Measurements from ENCODE around the gene ZNF277. TPM values are rescaled to one million over a fixed set of nuclear protein-coding genes. Genes with fewer than 3 reads are reported as not detected.

ZNF277 gene
- polyA plus RNA-seq, 1 donor = 27.4 TPM

GRCh38 chr7:112206991-112207592 is 597 bp downstream of the ZNF277 start:
- no peaks in the 10 kb centered on the region for H3K4me1 ChIP-seq (ENCODE audit: control insufficient read depth, insufficient read depth, low read length)
- DNase-seq = peak; percentile 3 to 49

GRCh38 chr7:112207765-112208164 is 1.3 kb downstream of the ZNF277 start:
- Histone ChIP-seq H3K9me3 (ENCODE audit: control insufficient read depth, low read depth, low read length) (peaks cover 2% of the 10 kb centered on the region), H3K27ac (ENCODE audit: low read length) (no peak overlapping the region), H3K4me3 (ENCODE audit: low read length) (no peak overlapping the region), H3K4me1 (ENCODE audit: control insufficient read depth, insufficient read depth, low read length) (no peaks in the 10 kb centered on the region), H3K27me3 (ENCODE audit: control insufficient read depth, insufficient read depth, low read length) (peaks cover 20% of the 10 kb centered on the region), H3K36me3 (ENCODE audit: control insufficient read depth, insufficient read depth, low read length) (no peaks in the 10 kb centered on the region)
- no peak for DNase-seq
- 100% methylated on average over 1 of the region's 6 CpGs for WGBS (ENCODE audit: insufficient coverage, low lambda C conversion rate)

More at GRCh38 chr7:112206991-112207592, 597 bp downstream of the ZNF277 start:
- H3K27ac ChIP-seq (ENCODE audit: low read length) = peak overlapping the region; percentile 45
- peaks cover 20% of the 10 kb centered on the region for H3K27me3 ChIP-seq (ENCODE audit: control insufficient read depth, insufficient read depth, low read length)
- no peaks in the 10 kb centered on the region for H3K36me3 ChIP-seq (ENCODE audit: control insufficient read depth, insufficient read depth, low read length)
- WGBS (ENCODE audit: insufficient coverage, low lambda C conversion rate) = 0% methylated on average over 1 of the region's 14 CpGs
- H3K9me3 ChIP-seq (ENCODE audit: control insufficient read depth, low read depth, low read length) = peaks cover 2% of the 10 kb centered on the region
- H3K4me3 ChIP-seq (ENCODE audit: low read length) = peak overlapping the region; percentile 72

- peak; percentile 10 to 58 for DNase-seq
- no CpG with 5 or more reads among the region's 1 CpG for WGBS (ENCODE audit: insufficient coverage, low lambda C conversion rate)
- H3K36me3 ChIP-seq (ENCODE audit: control insufficient read depth, insufficient read depth, low read length) = no peaks in the 10 kb centered on the region
- H3K27me3 ChIP-seq (ENCODE audit: control insufficient read depth, insufficient read depth, low read length) = no peaks in the 10 kb centered on the region
- no peak overlapping the region for H3K4me3 ChIP-seq (ENCODE audit: low read length)
- H3K9me3 ChIP-seq (ENCODE audit: control insufficient read depth, low read depth, low read length) = no peaks in the 10 kb centered on the region
- no peak overlapping the region for H3K27ac ChIP-seq (ENCODE audit: low read length)
- no peaks in the 10 kb centered on the region for H3K4me1 ChIP-seq (ENCODE audit: control insufficient read depth, insufficient read depth, low read length)
Observed at GRCh38 chr7:112211348-112211907, 4.9 kb downstream of the ZNF277 start.

GRCh38 chr7:112212571-112212970 is 6.1 kb downstream of the ZNF277 start:
- no peak for DNase-seq
- Histone ChIP-seq H3K36me3 (ENCODE audit: control insufficient read depth, insufficient read depth, low read length) (no peaks in the 10 kb centered on the region), H3K27me3 (ENCODE audit: control insufficient read depth, insufficient read depth, low read length) (no peaks in the 10 kb centered on the region), H3K9me3 (ENCODE audit: control insufficient read depth, low read depth, low read length) (no peaks in the 10 kb centered on the region), H3K4me1 (ENCODE audit: control insufficient read depth, insufficient read depth, low read length) (no peaks in the 10 kb centered on the region), H3K27ac (ENCODE audit: low read length) (no peak overlapping the region), H3K4me3 (ENCODE audit: low read length) (no peak overlapping the region)
- no CpG with 5 or more reads among the region's 2 CpGs for WGBS (ENCODE audit: insufficient coverage, low lambda C conversion rate)

- no peaks in the 10 kb centered on the region for H3K9me3 ChIP-seq (ENCODE audit: control insufficient read depth, low read depth, low read length)
- H3K4me1 ChIP-seq (ENCODE audit: control insufficient read depth, insufficient read depth, low read length) = no peaks in the 10 kb centered on the region
- no peaks in the 10 kb centered on the region for H3K27me3 ChIP-seq (ENCODE audit: control insufficient read depth, insufficient read depth, low read length)
- no CpG with 5 or more reads among the region's 1 CpG for WGBS (ENCODE audit: insufficient coverage, low lambda C conversion rate)
- DNase-seq = no peak
- no peak overlapping the region for H3K4me3 ChIP-seq (ENCODE audit: low read length)
- no peak overlapping the region for H3K27ac ChIP-seq (ENCODE audit: low read length)
- H3K36me3 ChIP-seq (ENCODE audit: control insufficient read depth, insufficient read depth, low read length) = no peaks in the 10 kb centered on the region
Observed at GRCh38 chr7:112213735-112214134, 7.2 kb downstream of the ZNF277 start.

GRCh38 chr7:112214268-112214667 is 7.8 kb downstream of the ZNF277 start:
- no peak for DNase-seq
- H3K4me1 ChIP-seq (ENCODE audit: control insufficient read depth, insufficient read depth, low read length) = no peaks in the 10 kb centered on the region
- no peak overlapping the region for H3K4me3 ChIP-seq (ENCODE audit: low read length)
- H3K27me3 ChIP-seq (ENCODE audit: control insufficient read depth, insufficient read depth, low read length) = no peaks in the 10 kb centered on the region
- H3K36me3 ChIP-seq (ENCODE audit: control insufficient read depth, insufficient read depth, low read length) = no peaks in the 10 kb centered on the region
- H3K9me3 ChIP-seq (ENCODE audit: control insufficient read depth, low read depth, low read length) = no peaks in the 10 kb centered on the region
- no peak overlapping the region for H3K27ac ChIP-seq (ENCODE audit: low read length)

- 86% methylated on average over 1 of the region's 2 CpGs for WGBS (ENCODE audit: insufficient coverage, low lambda C conversion rate)
- H3K27me3 ChIP-seq (ENCODE audit: control insufficient read depth, insufficient read depth, low read length) = no peaks in the 10 kb centered on the region
- no peaks in the 10 kb centered on the region for H3K36me3 ChIP-seq (ENCODE audit: control insufficient read depth, insufficient read depth, low read length)
- DNase-seq = no peak
- no peaks in the 10 kb centered on the region for H3K9me3 ChIP-seq (ENCODE audit: control insufficient read depth, low read depth, low read length)
- no peaks in the 10 kb centered on the region for H3K4me1 ChIP-seq (ENCODE audit: control insufficient read depth, insufficient read depth, low read length)
- no peak overlapping the region for H3K4me3 ChIP-seq (ENCODE audit: low read length)
- H3K27ac ChIP-seq (ENCODE audit: low read length) = no peak overlapping the region
Observed at GRCh38 chr7:112214883-112215282, 8.4 kb downstream of the ZNF277 start.

- 71% methylated on average over 1 of the region's 4 CpGs for WGBS (ENCODE audit: insufficient coverage, low lambda C conversion rate)
- no peaks in the 10 kb centered on the region for H3K4me1 ChIP-seq (ENCODE audit: control insufficient read depth, insufficient read depth, low read length)
- DNase-seq = no peak
- no peaks in the 10 kb centered on the region for H3K27me3 ChIP-seq (ENCODE audit: control insufficient read depth, insufficient read depth, low read length)
- no peaks in the 10 kb centered on the region for H3K9me3 ChIP-seq (ENCODE audit: control insufficient read depth, low read depth, low read length)
- H3K4me3 ChIP-seq (ENCODE audit: low read length) = no peak overlapping the region
- H3K27ac ChIP-seq (ENCODE audit: low read length) = no peak overlapping the region
- H3K36me3 ChIP-seq (ENCODE audit: control insufficient read depth, insufficient read depth, low read length) = no peaks in the 10 kb centered on the region
Observed at GRCh38 chr7:112215787-112216186, 9.3 kb downstream of the ZNF277 start.

GRCh38 chr7:112220877-112221434 is 14.5 kb downstream of the ZNF277 start:
- H3K27me3 ChIP-seq (ENCODE audit: control insufficient read depth, insufficient read depth, low read length) = no peaks in the 10 kb centered on the region
- no peak for DNase-seq
- H3K4me1 ChIP-seq (ENCODE audit: control insufficient read depth, insufficient read depth, low read length) = no peaks in the 10 kb centered on the region
- WGBS (ENCODE audit: insufficient coverage, low lambda C conversion rate) = 80% methylated on average over 1 of the region's 20 CpGs
- H3K9me3 ChIP-seq (ENCODE audit: control insufficient read depth, low read depth, low read length) = no peaks in the 10 kb centered on the region
- peaks cover 3% of the 10 kb centered on the region for H3K36me3 ChIP-seq (ENCODE audit: control insufficient read depth, insufficient read depth, low read length)
- H3K4me3 ChIP-seq (ENCODE audit: low read length) = no peak overlapping the region
- no peak overlapping the region for H3K27ac ChIP-seq (ENCODE audit: low read length)

GRCh38 chr7:112223310-112223709 is 16.8 kb downstream of the ZNF277 start:
- no peaks in the 10 kb centered on the region for H3K9me3 ChIP-seq (ENCODE audit: control insufficient read depth, low read depth, low read length)
- WGBS (ENCODE audit: insufficient coverage, low lambda C conversion rate) = no CpG with 5 or more reads among the region's 3 CpGs
- H3K27me3 ChIP-seq (ENCODE audit: control insufficient read depth, insufficient read depth, low read length) = no peaks in the 10 kb centered on the region
- no peak overlapping the region for H3K4me3 ChIP-seq (ENCODE audit: low read length)
- H3K4me1 ChIP-seq (ENCODE audit: control insufficient read depth, insufficient read depth, low read length) = no peaks in the 10 kb centered on the region
- no peak overlapping the region for H3K27ac ChIP-seq (ENCODE audit: low read length)
- peaks cover 3% of the 10 kb centered on the region for H3K36me3 ChIP-seq (ENCODE audit: control insufficient read depth, insufficient read depth, low read length)
- no peak for DNase-seq

GRCh38 chr7:112224186-112224585 is 17.7 kb downstream of the ZNF277 start:
- DNase-seq = no peak
- no CpG with 5 or more reads among the region's 2 CpGs for WGBS (ENCODE audit: insufficient coverage, low lambda C conversion rate)
- Histone ChIP-seq H3K9me3 (ENCODE audit: control insufficient read depth, low read depth, low read length) (no peaks in the 10 kb centered on the region), H3K27ac (ENCODE audit: low read length) (no peak overlapping the region), H3K27me3 (ENCODE audit: control insufficient read depth, insufficient read depth, low read length) (no peaks in the 10 kb centered on the region), H3K4me1 (ENCODE audit: control insufficient read depth, insufficient read depth, low read length) (no peaks in the 10 kb centered on the region), H3K4me3 (ENCODE audit: low read length) (no peak overlapping the region), H3K36me3 (ENCODE audit: control insufficient read depth, insufficient read depth, low read length) (peaks cover 3% of the 10 kb centered on the region)
